Neural cell (in vitro differentiated cells): ENCODE data around the gene UROC1. TPM values are rescaled to one million over a fixed set of nuclear protein-coding genes. Genes with fewer than 3 reads are reported as not detected.

Source experiments
- H2AFZ ChIP-seq: fragments of 200-600, 300-800 bp; sonication (generic), shearing (Covaris generic); 2 replicates; pipeline ENCODE4 v1.6.0; 2014; ENCODE audit warnings: low read depth, mild to moderate bottlenecking, antibody characterized with exemption, low read length, moderate library complexity
- H3F3A ChIP-seq: fragments of 200-600 bp; shearing (Covaris generic); 2 replicates; pipeline ENCODE4 v1.6.1; 2016; ENCODE audit warnings: mild to moderate bottlenecking, moderate library complexity, mixed read lengths, antibody characterized with exemption, low read length; ENCODE audit not compliant: insufficient read depth, poor library complexity, severe bottlenecking
- H3K27ac ChIP-seq: fragments of 200-600, 300-800 bp; sonication (generic), shearing (Covaris generic); 2 replicates; pipeline ENCODE4 v1.5.1; 2014; ENCODE audit warnings: mild to moderate bottlenecking, low read length, moderate library complexity
- H3K27me3 ChIP-seq: fragments of 300-800, 200-600 bp; sonication (generic), shearing (Covaris generic); 2 replicates; pipeline ENCODE4 v1.6.0; 2014; ENCODE audit warnings: mild to moderate bottlenecking, low read depth, low read length, moderate library complexity; ENCODE audit not compliant: insufficient read depth
- H3K36me3 ChIP-seq: fragments of 300-800, 200-600 bp; sonication (generic), shearing (Covaris generic); 2 replicates; pipeline ENCODE4 v1.5.1; 2014; ENCODE audit warnings: mild to moderate bottlenecking, antibody characterized with exemption, low read length, moderate library complexity; ENCODE audit not compliant: insufficient read depth
- H3K4me2 ChIP-seq: fragments of 300-800, 200-600 bp; sonication (generic), shearing (Covaris generic); 2 replicates; pipeline ENCODE4 v1.6.0; 2014; ENCODE audit warnings: mild to moderate bottlenecking, low read length
- H3K4me3 ChIP-seq: fragments of 300-800, 200-600 bp; sonication (generic), shearing (Covaris generic); 2 replicates; pipeline ENCODE4 v1.5.1; 2014; ENCODE audit warnings: mild to moderate bottlenecking, low read length, moderate library complexity
- H3K79me2 ChIP-seq: fragments of 200-600 bp; shearing (Covaris generic); replicated peaks from 2 replicates; pipeline ENCODE4 v1.6.0; 2014; ENCODE audit warnings: mild to moderate bottlenecking, low read length, moderate library complexity; ENCODE audit not compliant: insufficient read depth
- H3K9ac ChIP-seq: fragments of 300-800, 200-600 bp; sonication (generic), shearing (Covaris generic); 2 replicates; pipeline ENCODE4 v1.6.1; 2016; ENCODE audit warnings: mild to moderate bottlenecking, low read length, mixed read lengths
- H3K9me2 ChIP-seq: fragments of 200-600 bp; shearing (Covaris generic); 2 replicates; pipeline ENCODE4 v1.6.1; 2016; ENCODE audit warnings: mild to moderate bottlenecking, low read length, mixed read lengths; ENCODE audit not compliant: insufficient read depth
- H3K9me3 ChIP-seq: fragments of 200-600, 300-800 bp; sonication (generic), shearing (Covaris generic); 2 replicates; pipeline ENCODE4 v1.6.1; 2016; ENCODE audit warnings: mild to moderate bottlenecking, mixed run types, low read length, moderate library complexity, mixed read lengths
- H4K20me1 ChIP-seq: fragments of 200-600 bp; shearing (Covaris generic); 2 replicates; pipeline ENCODE4 v1.6.1; 2016; ENCODE audit warnings: mild to moderate bottlenecking, mixed run types; ENCODE audit not compliant: insufficient read depth
- CTCF ChIP-seq: fragments of 450-650 bp; IDR thresholded peaks from 2 replicates; pipeline ENCODE4 v1.5.1; 2014; ENCODE audit warnings: antibody characterized with exemption, mild to moderate bottlenecking, moderate library complexity; ENCODE audit not compliant: poor library complexity, severe bottlenecking
- EP300 ChIP-seq: fragments of 450-650 bp; conservative IDR thresholded peaks from 2 replicates; pipeline ENCODE4 v1.6.1; 2014; ENCODE audit warnings: antibody characterized with exemption, mild to moderate bottlenecking, moderate library complexity; ENCODE audit not compliant: poor library complexity, severe bottlenecking
- EZH2 ChIP-seq: fragments of 200-600, 300-800 bp; shearing (Covaris generic), sonication (generic); IDR thresholded peaks from 2 replicates; pipeline ENCODE4 v1.6.1; 2014; ENCODE audit warnings: antibody characterized with exemption, low read length, borderline replicate concordance, mild to moderate bottlenecking; ENCODE audit not compliant: insufficient read depth, poor library complexity, severe bottlenecking
- MXI1 ChIP-seq: fragments of 450-650 bp; conservative IDR thresholded peaks from 2 replicates; pipeline ENCODE4 v1.6.1; 2014; ENCODE audit warnings: antibody characterized with exemption, mild to moderate bottlenecking; ENCODE audit not compliant: poor library complexity, severe bottlenecking
- POLR2AphosphoS5 ChIP-seq: IDR thresholded peaks from 2 replicates; pipeline ENCODE4 v1.6.1; 2012
- RAD21 ChIP-seq: fragments of 450-650 bp; conservative IDR thresholded peaks from 2 replicates; pipeline ENCODE4 v1.6.1; 2014; ENCODE audit warnings: antibody characterized with exemption, mild to moderate bottlenecking, moderate library complexity
- REST ChIP-seq: IDR thresholded peaks from 2 replicates; pipeline ENCODE4 v1.6.1; 2012; ENCODE audit warnings: borderline replicate concordance
- SMC3 ChIP-seq: fragments of 450-650 bp; conservative IDR thresholded peaks from 2 replicates; pipeline ENCODE4 v1.6.1; 2014; ENCODE audit warnings: antibody characterized with exemption, mild to moderate bottlenecking, moderate library complexity; ENCODE audit not compliant: poor library complexity
- TAF1 ChIP-seq: IDR thresholded peaks from 2 replicates; pipeline ENCODE4 v1.6.1; 2012; ENCODE audit warnings: low read depth
- polyA plus RNA-seq: library from polyadenylated mRNA; depleted of rRNA; stranded (reverse); fragments of >200 nt; gene quantifications from 2 replicates; pipeline ENCODE4 v1.2.3, GENCODE V29; 2014

Gene UROC1
- polyA plus RNA-seq, 1 donor from 2014 or later, result not detected

- H3K9me2 ChIP-seq, result no peaks in the 10 kb centered on the region
- TF ChIP-seq EZH2 (no peak), RAD21 (no peak), MXI1 (no peak), EP300 (no peak), SMC3 (no peak), TAF1 (no peak), CTCF (no peak), POLR2AphosphoS5 (no peak), REST (no peak)
- no peak overlapping the region for H3K4me3 ChIP-seq
- no peaks in the 10 kb centered on the region for H3K36me3 ChIP-seq
- H3K9ac ChIP-seq, result no peak overlapping the region
- H4K20me1 ChIP-seq, result no peaks in the 10 kb centered on the region
- H3F3A ChIP-seq, result no peaks in the 10 kb centered on the region
- H3K27ac ChIP-seq, result no peak overlapping the region
- H3K9me3 ChIP-seq, result no peaks in the 10 kb centered on the region
- no peaks in the 10 kb centered on the region for H3K79me2 ChIP-seq
- peaks cover 26% of the 10 kb centered on the region for H3K27me3 ChIP-seq
- H2AFZ ChIP-seq, result no peak overlapping the region
- no peak overlapping the region for H3K4me2 ChIP-seq
These were observed 9.4 kb upstream of the UROC1 start for GRCh38 chr3:126527006-126527405.

GRCh38 chr3:126526668-126527005 lies 9.1 kb upstream of the UROC1 start:
- H2AFZ ChIP-seq, result no peak overlapping the region
- H3K9ac ChIP-seq, result no peak overlapping the region
- H3K9me2 ChIP-seq, result no peaks in the 10 kb centered on the region
- TF ChIP-seq MXI1 (no peak), REST (no peak), RAD21 (no peak), CTCF (no peak), TAF1 (no peak), POLR2AphosphoS5 (no peak), EP300 (no peak), SMC3 (no peak), EZH2 (no peak)
- peaks cover 26% of the 10 kb centered on the region for H3K27me3 ChIP-seq
- no peaks in the 10 kb centered on the region for H3K9me3 ChIP-seq
- no peaks in the 10 kb centered on the region for H4K20me1 ChIP-seq
- no peaks in the 10 kb centered on the region for H3F3A ChIP-seq
- H3K27ac ChIP-seq, result no peak overlapping the region
- H3K4me3 ChIP-seq, result no peak overlapping the region
- no peak overlapping the region for H3K4me2 ChIP-seq
- H3K36me3 ChIP-seq, result no peaks in the 10 kb centered on the region
- no peaks in the 10 kb centered on the region for H3K79me2 ChIP-seq
